ENCODE results near the gene IMPA2.

- TF ChIP-seq, protein P1, sequence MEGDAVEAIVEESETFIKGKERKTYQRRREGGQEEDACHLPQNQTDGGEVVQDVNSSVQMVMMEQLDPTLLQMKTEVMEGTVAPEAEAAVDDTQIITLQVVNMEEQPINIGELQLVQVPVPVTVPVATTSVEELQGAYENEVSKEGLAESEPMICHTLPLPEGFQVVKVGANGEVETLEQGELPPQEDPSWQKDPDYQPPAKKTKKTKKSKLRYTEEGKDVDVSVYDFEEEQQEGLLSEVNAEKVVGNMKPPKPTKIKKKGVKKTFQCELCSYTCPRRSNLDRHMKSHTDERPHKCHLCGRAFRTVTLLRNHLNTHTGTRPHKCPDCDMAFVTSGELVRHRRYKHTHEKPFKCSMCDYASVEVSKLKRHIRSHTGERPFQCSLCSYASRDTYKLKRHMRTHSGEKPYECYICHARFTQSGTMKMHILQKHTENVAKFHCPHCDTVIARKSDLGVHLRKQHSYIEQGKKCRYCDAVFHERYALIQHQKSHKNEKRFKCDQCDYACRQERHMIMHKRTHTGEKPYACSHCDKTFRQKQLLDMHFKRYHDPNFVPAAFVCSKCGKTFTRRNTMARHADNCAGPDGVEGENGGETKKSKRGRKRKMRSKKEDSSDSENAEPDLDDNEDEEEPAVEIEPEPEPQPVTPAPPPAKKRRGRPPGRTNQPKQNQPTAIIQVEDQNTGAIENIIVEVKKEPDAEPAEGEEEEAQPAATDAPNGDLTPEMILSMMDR (IDR thresholded peaks at IDR 0.05; ENCODE audit: low read depth, low read length), result no peak
- TF ChIP-seq EZH2phosphoT487 (IDR thresholded peaks at IDR 0.05; ENCODE audit: low read depth), result no peak
Observed at GRCh38 chr18:12003894-12004293, 22.6 kb downstream of the IMPA2 start.

Data from OCI-LY3 (cell line).